T-helper 2 cell treated with Interferon-gamma antibody and Interleukin-4, amounts not matched to agents 100 ng/mL and 5 ng/mL, for 36 hours (primary cell): ENCODE data around the gene PTN. TPM values are rescaled to one million over a fixed set of nuclear protein-coding genes. Genes with fewer than 3 reads are reported as not detected.

ENCODE experiments used
- intact Hi-C: fragments of 100-400 bp; cut with micrococcal nuclease; formaldehyde crosslinking; loops from one replicate; pipeline ENCODE4 v1.15.1; 2023
- total RNA-seq: library from RNA; stranded (reverse); gene quantifications from 2 replicates; pipeline ENCODE4 v1.2.3, GENCODE V29; 2022

PTN gene
- total RNA-seq, 1 donor from 2014 or later: not detected

DNA sequence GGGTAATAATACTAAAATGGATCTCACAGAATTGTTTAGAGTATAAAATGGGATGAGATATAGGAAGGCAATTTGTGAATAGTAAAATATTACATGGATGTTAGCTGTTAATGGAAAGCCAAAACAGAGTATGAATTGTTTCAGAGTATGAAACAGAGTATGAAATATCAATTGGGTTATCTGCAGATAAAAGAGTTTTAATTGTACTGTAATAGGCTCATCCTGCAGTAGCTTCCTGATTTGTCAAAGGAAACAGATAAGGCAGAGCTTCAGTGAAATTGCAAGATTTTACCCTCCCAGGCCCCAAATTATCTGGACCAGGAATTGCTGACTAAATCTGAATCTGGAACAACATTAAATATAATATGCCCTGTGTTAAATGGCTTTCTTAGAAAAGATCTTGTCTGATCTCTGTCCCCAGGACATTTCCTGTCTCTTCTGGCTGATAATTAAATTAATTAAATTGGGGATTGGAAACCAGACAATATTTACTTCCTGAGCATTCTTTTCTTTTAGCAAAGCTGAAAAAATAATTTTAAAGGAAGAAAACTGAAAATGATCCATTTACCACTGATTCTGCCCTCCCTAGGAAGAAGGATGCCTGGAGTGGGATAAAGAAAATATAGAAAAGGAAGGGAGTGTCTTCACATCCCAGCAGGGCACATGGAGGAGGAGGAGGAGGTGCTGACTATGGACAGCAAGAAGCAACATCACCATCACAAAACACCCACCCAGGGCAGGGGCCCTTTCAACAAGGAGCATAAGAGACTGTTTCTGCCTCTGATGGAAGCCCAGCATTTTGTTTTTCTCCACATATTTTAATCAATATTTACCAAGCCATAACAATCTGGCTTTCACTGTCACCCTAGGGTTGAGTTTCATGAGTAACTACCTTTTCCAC is 18.5 kb downstream of the PTN start:
- intact Hi-C loops: no loop called here

DNA sequence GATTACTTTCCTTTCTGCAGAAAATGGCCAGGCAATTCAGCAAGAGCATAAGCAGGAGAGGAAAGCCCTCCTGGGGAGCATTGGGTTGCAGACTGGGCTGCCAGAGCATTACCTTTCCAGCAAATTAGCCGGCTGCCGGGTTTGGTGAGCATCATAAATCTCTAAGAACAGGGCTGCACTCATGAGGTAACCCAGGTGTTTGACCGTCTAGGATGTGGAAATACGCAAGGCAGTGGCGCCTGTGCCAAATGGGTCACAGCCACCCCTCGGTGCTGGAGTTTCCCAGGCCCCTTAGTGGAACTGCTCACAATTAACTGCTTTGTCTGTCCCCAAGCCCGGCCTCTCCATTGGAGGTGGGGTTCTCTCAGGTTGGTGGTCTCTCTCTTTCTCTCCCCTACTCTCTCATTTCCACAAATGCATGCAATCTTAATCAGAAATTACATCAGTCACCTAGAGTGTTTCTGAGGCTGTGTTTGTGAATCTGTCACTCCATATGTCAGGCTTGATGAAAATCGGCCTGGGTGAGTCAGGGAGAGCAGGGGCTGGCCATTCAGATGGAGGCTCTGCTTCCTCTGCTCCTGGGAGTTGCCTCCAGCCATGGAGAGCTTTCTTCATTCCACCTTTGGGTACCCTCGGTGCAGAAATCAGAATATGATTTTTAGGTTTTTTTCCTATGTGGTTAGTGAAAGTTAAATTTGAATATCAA is 26.7 kb downstream of the PTN start:
- intact Hi-C loops: no loop called here

- intact Hi-C loops: no loop called here
These were observed 30.3 kb downstream of the PTN start for GRCh38 chr7:137313201-137313600.

DNA sequence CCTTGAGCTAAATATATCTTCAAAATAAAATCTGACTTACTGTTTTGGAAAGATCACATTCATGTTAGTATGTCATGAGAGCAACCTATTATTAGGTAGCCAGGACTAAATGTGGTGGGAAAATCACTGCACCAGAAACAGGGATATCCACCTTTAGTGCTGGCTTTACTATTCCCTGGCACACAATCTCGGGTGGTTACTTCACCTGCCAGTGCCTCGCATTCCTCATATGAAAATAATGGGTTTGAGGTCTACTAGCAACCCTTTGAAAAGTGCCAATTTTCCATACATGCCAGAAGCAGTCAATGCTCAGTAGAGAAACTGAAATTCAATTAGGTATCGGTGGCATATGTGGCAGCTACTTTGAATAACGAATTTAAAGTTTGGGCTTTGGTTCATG is 36.8 kb downstream of the PTN start:
- intact Hi-C loops: no loop called here

GRCh38 chr7:137305901-137306621 is 37.5 kb downstream of the PTN start:
- intact Hi-C loops: no loop called here

GRCh38 chr7:137304624-137305235 is 38.8 kb downstream of the PTN start:
- intact Hi-C loops: no loop called here

- intact Hi-C loops: no loop called here
These were observed 39.4 kb downstream of the PTN start for GRCh38 chr7:137304165-137304564.

- intact Hi-C loops: no loop called here
These were observed 41.5 kb downstream of the PTN start for GRCh38 chr7:137302081-137302480.

- intact Hi-C loops: no loop called here
These were observed 45.1 kb downstream of the PTN start for GRCh38 chr7:137298464-137298794.

- intact Hi-C loops: no loop called here
These were observed 45.7 kb downstream of the PTN start for GRCh38 chr7:137297551-137298463.

GRCh38 chr7:137296576-137296975 is 47.0 kb downstream of the PTN start:
- intact Hi-C loops: no loop called here

DNA sequence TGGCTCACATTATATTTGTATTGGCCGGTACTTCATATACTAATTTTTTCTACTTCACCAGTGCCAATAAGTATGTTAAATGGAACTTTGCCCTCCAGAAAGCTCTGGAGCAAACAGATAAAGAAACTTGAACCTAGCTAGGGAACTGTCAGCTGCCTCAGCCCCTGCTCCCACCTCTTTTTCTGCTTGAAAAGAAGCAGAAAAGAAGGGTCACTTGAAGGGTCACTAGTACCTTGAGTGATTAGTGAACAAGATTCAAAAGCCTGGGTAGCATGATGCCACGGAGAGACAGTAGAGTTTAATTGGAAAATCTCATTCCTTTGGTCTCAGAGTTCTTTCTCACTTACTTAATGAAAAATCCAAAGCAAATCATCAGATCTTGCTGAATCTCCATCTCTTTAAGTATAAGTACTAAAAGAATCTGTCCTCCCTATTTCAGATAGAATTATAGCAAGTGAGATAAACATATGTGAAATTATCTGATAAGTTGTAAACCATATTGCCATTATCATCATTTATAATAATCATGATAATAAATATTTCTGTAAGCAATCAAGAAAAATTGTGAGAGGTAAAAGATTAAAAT is 47.7 kb downstream of the PTN start:
- intact Hi-C loops: no loop called here

- intact Hi-C loops: no loop called here
These were observed 54.4 kb downstream of the PTN start for GRCh38 chr7:137289101-137289500.

DNA sequence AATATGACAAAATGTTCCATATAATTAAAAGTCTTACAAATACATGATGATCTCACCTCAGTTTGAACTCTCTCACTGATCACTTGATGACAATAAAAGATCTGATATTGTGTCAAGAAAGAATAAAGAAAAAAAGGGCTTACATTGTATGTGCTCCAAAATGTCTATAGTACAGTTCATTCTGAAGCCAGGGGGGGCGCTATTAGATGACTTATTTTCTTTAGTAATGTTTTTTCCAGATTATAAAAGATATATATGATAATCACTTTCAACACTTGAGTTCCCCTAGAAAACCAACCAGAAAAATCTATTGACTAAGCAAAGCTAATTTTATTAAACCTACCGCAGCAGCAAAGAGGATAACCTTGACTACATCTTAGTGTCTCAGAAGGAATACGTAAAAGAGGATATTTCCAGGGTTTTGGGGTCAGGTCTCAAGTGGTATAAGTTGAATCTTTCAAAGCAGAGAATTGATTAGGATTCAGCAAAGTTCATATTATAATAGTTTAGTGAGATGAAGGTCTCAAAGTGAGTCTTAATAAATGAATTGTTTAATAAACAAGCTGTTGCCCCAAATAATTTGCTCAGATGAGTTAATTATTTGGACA is 55.8 kb downstream of the PTN start:
- intact Hi-C loops: no loop called here

GRCh38 chr7:137283153-137283552 is 60.4 kb downstream of the PTN start:
- intact Hi-C loops: no loop called here

- intact Hi-C loops: no loop called here
These were observed 61.5 kb downstream of the PTN start for GRCh38 chr7:137282043-137282442.

GRCh38 chr7:137276189-137276588 is 67.3 kb downstream of the PTN start:
- intact Hi-C loops: no loop called here

DNA sequence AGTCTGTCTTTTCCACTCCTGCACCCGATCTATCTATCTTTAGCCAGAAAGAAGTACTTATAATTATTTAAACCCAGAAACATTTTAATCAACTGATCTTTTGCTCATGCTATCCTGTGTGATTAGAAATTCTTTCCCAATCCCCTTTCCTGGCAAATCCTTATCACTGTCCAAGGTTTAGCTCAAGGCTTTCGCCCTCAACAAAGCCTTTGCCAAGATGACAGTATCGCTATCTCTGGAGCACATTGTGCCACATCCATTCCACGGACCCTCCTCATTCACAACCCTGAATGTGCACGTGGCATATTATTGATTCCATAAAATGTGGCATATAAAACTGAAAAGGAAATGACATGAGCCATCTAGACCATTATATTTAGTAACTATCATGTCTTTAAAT is 71.3 kb downstream of the PTN start:
- intact Hi-C loops: no loop called here

- intact Hi-C loops: no loop called here
These were observed 74.3 kb downstream of the PTN start for GRCh38 chr7:137269240-137269639.
